Dermis microvascular lymphatic vessel endothelial cell (primary cell): Measurements from ENCODE around the gene ANKK1. TPM values are rescaled to one million over a fixed set of nuclear protein-coding genes. Genes with fewer than 3 reads are reported as not detected.

Experiments
- total RNA-seq: library from RNA; depleted of rRNA; stranded (reverse); fragments of >200 nt; gene quantifications from 2 replicates; pipeline ENCODE4 v1.2.1, GENCODE V29; 2014

The ANKK1 gene
- total RNA-seq, 1 donor from 2014 or later = not detected

Other genes starting within 250 kb of the ANKK1 start
- gene TTC12, start 73.2 kb upstream of the ANKK1 start, total RNA-seq = 2.5 and 5.5 TPM in 2 replicates
- gene DRD2, start 87.6 kb downstream of the ANKK1 start, total RNA-seq = not detected in 2 replicates